Spinal cord (tissue), 10 donors: Measurements from ENCODE around the gene PMIS2. TPM values are rescaled to one million over a fixed set of nuclear protein-coding genes. Genes with fewer than 3 reads are reported as not detected.

Experiments used
- DNase-seq, 6 donors: peaks; one replicate each; pipeline versions ENCODE4 v3.0.0 to v3.0.0-alpha.2; 2013 to 2015; ENCODE audit warnings: low spot score in 6 of 6, low read depth in 4 of 6
- H3K27ac ChIP-seq: one replicate; pipeline ENCODE4 v1.5.1; 2013; ENCODE audit warnings: low read depth, low read length, control low read depth
- H3K27me3 ChIP-seq: one replicate; pipeline ENCODE4 v1.6.1; 2013; ENCODE audit warnings: low read length; ENCODE audit not compliant: control insufficient read depth, insufficient read depth
- H3K36me3 ChIP-seq: one replicate; pipeline ENCODE4 v1.6.1; 2013; ENCODE audit warnings: low read length; ENCODE audit not compliant: control insufficient read depth, insufficient read depth
- H3K4me1 ChIP-seq: one replicate; pipeline ENCODE4 v1.6.1; 2013; ENCODE audit warnings: low read length; ENCODE audit not compliant: control insufficient read depth, insufficient read depth
- H3K4me3 ChIP-seq: one replicate; pipeline ENCODE4 v1.5.1; 2013; ENCODE audit warnings: low read depth, low read length, control low read depth
- H3K9me3 ChIP-seq: one replicate; pipeline ENCODE4 v1.6.1; 2013; ENCODE audit warnings: low read length; ENCODE audit not compliant: control insufficient read depth, insufficient read depth
- WGBS: methylation state at CpG from one replicate; pipeline ENCODE4 v1.1.5; 2013; ENCODE audit warnings: missing lambda C conversion rate; ENCODE audit not compliant: insufficient coverage; 5-methylcytosine and 5-hydroxymethylcytosine counted together
- polyA plus RNA-seq, 2 donors: library from polyadenylated mRNA; unstranded; fragments of 120-200 nt; gene quantifications; one replicate each; pipeline ENCODE4 v1.2.1, GENCODE V29; 2013; ENCODE audit not compliant: insufficient read length in 2 of 2
- total RNA-seq, 2 donors: library from RNA; depleted of rRNA in 1 of 2; stranded (reverse); fragments of 120-200 nt in 1 of 2; fragments of >200 nt in 1 of 2; gene quantifications; one replicate each; pipeline versions ENCODE4 v1.2.3 to v1.2.4, GENCODE V29; 2013 to 2014
- donor health status: healthy.

The PMIS2 gene
- total and polyA plus RNA-seq, 4 donors, result not detected

GRCh38 chr19:35561436-35561835 is 24.5 kb upstream of the PMIS2 start:
- Histone ChIP-seq H3K4me1 (peaks cover 15% of the 10 kb centered on the region), H3K27ac (no peak overlapping the region), H3K36me3 (no peaks in the 10 kb centered on the region), H3K27me3 (peaks cover 28% of the 10 kb centered on the region), H3K4me3 (no peak overlapping the region), H3K9me3 (no peaks in the 10 kb centered on the region)
- 82% methylated on average over 5 of the region's 6 CpGs for WGBS
- DNase-seq, result no peak

GRCh38 chr19:35562336-35562735 is 23.6 kb upstream of the PMIS2 start:
- H3K4me3 ChIP-seq, result no peak overlapping the region
- WGBS, result 60% methylated on average over 17 of the region's 17 CpGs
- H3K9me3 ChIP-seq, result no peaks in the 10 kb centered on the region
- no peaks in the 10 kb centered on the region for H3K36me3 ChIP-seq
- peaks cover 26% of the 10 kb centered on the region for H3K27me3 ChIP-seq
- H3K4me1 ChIP-seq, result peaks cover 14% of the 10 kb centered on the region
- no peak for DNase-seq
- H3K27ac ChIP-seq, result no peak overlapping the region

- Histone ChIP-seq H3K4me3 (no peak overlapping the region), H3K27me3 (peaks cover 23% of the 10 kb centered on the region), H3K27ac (no peak overlapping the region), H3K36me3 (no peaks in the 10 kb centered on the region), H3K4me1 (peaks cover 10% of the 10 kb centered on the region), H3K9me3 (no peaks in the 10 kb centered on the region)
- no peak for DNase-seq
- 49% methylated on average over 2 of the region's 2 CpGs for WGBS
These were observed 23.2 kb upstream of the PMIS2 start for GRCh38 chr19:35562776-35563175.

GRCh38 chr19:35563207-35563829 is 22.7 kb upstream of the PMIS2 start, which contains the start of gene ATP4A:
TSS of gene ATP4A (minus strand) at chr19:35563658. CDS start at chr19:35563629, 29 bp downstream.
- Histone ChIP-seq H3K36me3 (no peaks in the 10 kb centered on the region), H3K9me3 (no peaks in the 10 kb centered on the region), H3K4me1 (peaks cover 5% of the 10 kb centered on the region), H3K27me3 (peaks cover 19% of the 10 kb centered on the region), H3K27ac (no peak within 1 kb of the TSS), H3K4me3 (no peak within 1 kb of the TSS)
- no peak for DNase-seq
- 90% methylated on average over 7 of the region's 15 CpGs for WGBS

GRCh38 chr19:35565016-35565856 is 20.7 kb upstream of the PMIS2 start:
- H3K4me3 ChIP-seq, result no peak overlapping the region
- no peak overlapping the region for H3K27ac ChIP-seq
- no peaks in the 10 kb centered on the region for H3K36me3 ChIP-seq
- no peak for DNase-seq
- peaks cover 7% of the 10 kb centered on the region for H3K27me3 ChIP-seq
- no peaks in the 10 kb centered on the region for H3K9me3 ChIP-seq
- WGBS, result 84% methylated on average over 8 of the region's 12 CpGs
- no peaks in the 10 kb centered on the region for H3K4me1 ChIP-seq

- no peaks in the 10 kb centered on the region for H3K27me3 ChIP-seq
- H3K36me3 ChIP-seq, result no peaks in the 10 kb centered on the region
- no peaks in the 10 kb centered on the region for H3K4me1 ChIP-seq
- no peaks in the 10 kb centered on the region for H3K9me3 ChIP-seq
- no peak overlapping the region for H3K27ac ChIP-seq
- no peak for DNase-seq
- H3K4me3 ChIP-seq, result no peak overlapping the region
- WGBS, result no CpG with 5 or more reads among the region's 7 CpGs
These were observed 19.2 kb upstream of the PMIS2 start for GRCh38 chr19:35566738-35567137.

GRCh38 chr19:35569281-35569781 is 16.6 kb upstream of the PMIS2 start:
- H3K9me3 ChIP-seq, result no peaks in the 10 kb centered on the region
- no peaks in the 10 kb centered on the region for H3K27me3 ChIP-seq
- H3K36me3 ChIP-seq, result no peaks in the 10 kb centered on the region
- no peaks in the 10 kb centered on the region for H3K4me1 ChIP-seq
- no peak overlapping the region for H3K27ac ChIP-seq
- DNase-seq, result no peak
- no peak overlapping the region for H3K4me3 ChIP-seq
- WGBS, result 64% methylated on average over 5 of the region's 5 CpGs

- Histone ChIP-seq H3K9me3 (peaks cover 4% of the 10 kb centered on the region), H3K36me3 (no peaks in the 10 kb centered on the region), H3K4me3 (no peak overlapping the region), H3K27ac (no peak overlapping the region), H3K4me1 (no peaks in the 10 kb centered on the region), H3K27me3 (no peaks in the 10 kb centered on the region)
- DNase-seq, result no peak
- WGBS, result 87% methylated on average over 1 of the region's 1 CpG
These were observed 14.5 kb upstream of the PMIS2 start for GRCh38 chr19:35571406-35571965.

- no peak for DNase-seq
- Histone ChIP-seq H3K4me3 (no peak overlapping the region), H3K36me3 (no peaks in the 10 kb centered on the region), H3K4me1 (no peaks in the 10 kb centered on the region), H3K27ac (no peak overlapping the region), H3K9me3 (peaks cover 7% of the 10 kb centered on the region), H3K27me3 (no peaks in the 10 kb centered on the region)
- no CpG with 5 or more reads among the region's 1 CpG for WGBS
These were observed 8.1 kb upstream of the PMIS2 start for GRCh38 chr19:35577918-35578317.
